Measurements from ENCODE around the gene SIDT2. TPM values are rescaled to one million over a fixed set of nuclear protein-coding genes. Genes with fewer than 3 reads are reported as not detected.
A peak's percentile ranks its signal among the peaks of the same experiment; 100 is the strongest.

Gene SIDT2
- total RNA-seq, 2 donors from 2014 or later: 25.0 to 43.9 TPM

DNA sequence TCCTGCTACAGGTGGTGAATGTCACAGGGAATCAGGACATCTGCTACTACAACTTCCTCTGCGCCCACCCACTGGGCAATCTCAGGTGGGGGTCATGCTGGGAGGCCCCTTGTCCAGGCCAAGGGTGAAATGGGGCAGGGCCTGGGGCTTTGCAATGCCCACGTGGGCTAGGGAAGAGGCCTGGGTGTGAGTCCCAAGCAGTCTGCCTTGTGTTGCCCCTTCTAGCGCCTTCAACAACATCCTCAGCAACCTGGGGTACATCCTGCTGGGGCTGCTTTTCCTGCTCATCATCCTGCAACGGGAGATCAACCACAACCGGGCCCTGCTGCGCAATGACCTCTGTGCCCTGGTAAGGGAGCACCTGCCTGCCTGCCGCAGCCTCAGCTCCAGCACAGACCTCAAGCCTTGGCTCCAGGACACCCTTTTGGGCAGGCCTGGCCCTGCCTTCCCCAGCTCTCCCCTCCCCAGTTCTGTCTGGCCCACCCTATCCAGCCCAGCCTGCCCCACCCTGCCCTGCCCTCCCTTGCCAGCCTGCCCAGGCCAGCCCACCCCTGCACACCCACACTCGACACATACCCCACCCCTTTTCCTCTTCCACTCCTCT, 11.5 kb downstream of the SIDT2 start:
- Mint-ChIP-seq H3K27ac (no peak overlapping the region), H3K36me3 (ENCODE audit: low read depth) (peaks cover 13% of the 10 kb centered on the region), H3K4me1 (peaks cover 5% of the 10 kb centered on the region), H3K4me3 (no peak overlapping the region), H3K9me3 (no peaks in the 10 kb centered on the region), H3K27me3 (no peaks in the 10 kb centered on the region)
- no peak for ATAC-seq (replicated peaks)

DNA sequence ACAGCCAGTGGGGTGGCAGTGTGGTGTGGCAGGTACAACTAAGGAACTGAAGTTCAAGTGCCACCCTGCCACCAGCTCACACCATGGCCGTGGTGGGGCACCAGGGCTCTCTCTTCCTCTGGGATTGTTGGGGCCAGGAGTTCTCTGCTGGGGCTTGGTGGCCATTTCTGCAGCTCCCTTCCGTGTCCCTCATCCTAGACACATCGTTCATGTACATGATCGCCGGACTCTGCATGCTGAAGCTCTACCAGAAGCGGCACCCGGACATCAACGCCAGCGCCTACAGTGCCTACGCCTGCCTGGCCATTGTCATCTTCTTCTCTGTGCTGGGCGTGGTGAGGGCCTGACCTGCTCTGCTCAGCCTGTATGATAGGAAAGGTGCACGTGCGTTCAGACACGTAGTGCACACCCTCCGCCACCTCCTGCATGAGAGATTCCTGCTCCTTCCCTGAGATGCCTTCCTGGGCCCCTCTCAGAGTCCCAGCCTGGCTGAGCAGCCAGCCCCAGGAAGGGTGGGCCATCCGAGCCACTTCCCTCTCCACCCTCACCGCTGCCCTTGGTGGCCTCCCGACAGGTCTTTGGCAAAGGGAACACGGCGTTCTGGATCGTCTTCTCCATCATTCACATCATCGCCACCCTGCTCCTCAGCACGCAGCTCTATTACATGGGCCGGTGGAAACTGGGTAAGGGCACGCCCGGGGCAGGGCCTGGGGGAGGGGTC, 13.3 kb downstream of the SIDT2 start:
- peaks cover 13% of the 10 kb centered on the region for H3K36me3 Mint-ChIP-seq (ENCODE audit: low read depth)
- no peak overlapping the region for H3K27ac Mint-ChIP-seq
- H3K9me3 Mint-ChIP-seq: no peaks in the 10 kb centered on the region
- H3K4me3 Mint-ChIP-seq: no peak overlapping the region
- no peak for ATAC-seq (replicated peaks)
- H3K4me1 Mint-ChIP-seq: peaks cover 5% of the 10 kb centered on the region
- H3K27me3 Mint-ChIP-seq: no peaks in the 10 kb centered on the region

DNA sequence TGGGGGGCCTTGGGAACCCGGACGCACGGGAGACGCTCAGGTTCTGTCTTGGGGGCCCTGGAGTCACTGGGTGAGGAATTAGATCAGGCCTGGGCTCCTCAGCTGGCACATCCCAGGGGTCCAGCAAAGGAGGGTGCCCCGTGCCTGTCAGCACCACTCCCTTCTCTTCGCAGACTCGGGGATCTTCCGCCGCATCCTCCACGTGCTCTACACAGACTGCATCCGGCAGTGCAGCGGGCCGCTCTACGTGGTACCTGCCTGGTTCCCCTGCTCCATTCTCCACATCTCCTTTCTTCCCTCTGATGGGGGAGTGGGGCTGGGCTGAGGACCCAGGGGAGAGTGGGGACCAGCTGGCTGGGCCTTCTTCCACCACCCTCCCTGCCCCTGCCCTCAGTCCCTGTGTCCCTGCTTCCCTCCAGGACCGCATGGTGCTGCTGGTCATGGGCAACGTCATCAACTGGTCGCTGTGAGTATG, 13.9 kb downstream of the SIDT2 start:
- Mint-ChIP-seq H3K27ac (no peak overlapping the region), H3K4me3 (no peak overlapping the region), H3K4me1 (peaks cover 5% of the 10 kb centered on the region), H3K36me3 (ENCODE audit: low read depth) (peaks cover 13% of the 10 kb centered on the region), H3K27me3 (no peaks in the 10 kb centered on the region), H3K9me3 (no peaks in the 10 kb centered on the region)
- ATAC-seq (replicated peaks): no peak

DNA sequence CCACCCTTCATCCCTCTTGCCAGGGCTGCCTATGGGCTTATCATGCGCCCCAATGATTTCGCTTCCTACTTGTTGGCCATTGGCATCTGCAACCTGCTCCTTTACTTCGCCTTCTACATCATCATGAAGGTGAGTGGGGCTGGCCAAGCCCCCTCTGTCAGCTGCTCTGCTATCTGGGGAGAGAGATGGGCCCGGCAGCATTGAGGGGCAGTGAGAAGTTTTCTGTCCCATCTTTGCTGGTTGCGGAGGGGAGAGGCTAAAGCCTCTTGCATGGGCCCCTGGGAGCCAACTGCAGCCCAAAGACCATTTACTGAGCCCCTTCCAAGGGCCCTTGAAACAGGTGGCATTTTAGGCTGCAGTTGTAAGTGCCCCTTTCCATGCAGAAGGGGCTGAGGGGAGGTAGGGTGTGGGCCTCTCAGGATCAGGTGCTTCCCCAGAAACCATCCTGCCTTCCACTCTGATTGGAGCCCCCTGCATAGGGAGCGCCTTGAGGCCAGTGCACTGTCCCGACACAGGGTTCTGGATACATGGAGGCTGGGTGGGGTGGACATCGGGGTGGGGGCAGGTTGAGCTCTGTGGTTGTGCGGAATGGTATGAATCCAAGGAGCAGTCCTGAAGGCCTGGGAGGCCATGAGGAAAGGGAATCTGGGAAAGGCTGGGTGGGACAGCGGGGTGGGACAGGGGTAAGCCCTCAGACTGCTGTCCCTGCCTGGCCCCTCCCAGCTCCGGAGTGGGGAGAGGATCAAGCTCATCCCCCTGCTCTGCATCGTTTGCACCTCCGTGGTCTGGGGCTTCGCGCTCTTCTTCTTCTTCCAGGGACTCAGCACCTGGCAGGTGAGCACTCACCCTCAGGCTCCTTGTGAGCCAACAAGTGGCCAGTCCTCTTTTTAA, 14.8 kb downstream of the SIDT2 start:
- H3K4me1 Mint-ChIP-seq: peaks cover 5% of the 10 kb centered on the region
- peaks cover 13% of the 10 kb centered on the region for H3K36me3 Mint-ChIP-seq (ENCODE audit: low read depth)
- H3K9me3 Mint-ChIP-seq: no peaks in the 10 kb centered on the region
- H3K27me3 Mint-ChIP-seq: no peaks in the 10 kb centered on the region
- no peak for ATAC-seq (replicated peaks)
- peak overlapping the region; percentile 61 for H3K27ac Mint-ChIP-seq
- H3K4me3 Mint-ChIP-seq: no peak overlapping the region

DNA sequence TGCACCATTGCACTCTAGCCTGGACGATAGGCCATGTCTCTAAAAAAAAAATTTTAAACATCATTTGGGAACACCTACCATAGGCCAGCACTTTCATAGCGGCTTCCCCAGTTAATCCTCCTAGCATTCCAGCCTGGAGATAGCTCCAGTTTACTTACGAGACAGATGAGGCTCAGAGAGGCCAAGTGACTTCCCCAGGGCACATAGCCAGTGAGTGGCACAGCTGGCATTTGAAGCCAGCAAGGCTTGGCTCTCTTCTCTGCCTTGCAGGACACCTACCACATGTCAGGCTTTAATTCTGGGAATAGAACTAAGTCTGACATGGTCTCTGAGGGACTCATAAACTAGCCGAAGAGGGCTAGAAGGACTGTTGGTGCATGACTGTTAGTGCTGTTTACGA, 15.7 kb downstream of the SIDT2 start:
- Mint-ChIP-seq H3K27ac (no peak overlapping the region), H3K4me3 (no peak overlapping the region), H3K9me3 (no peaks in the 10 kb centered on the region), H3K36me3 (ENCODE audit: low read depth) (peaks cover 13% of the 10 kb centered on the region), H3K27me3 (no peaks in the 10 kb centered on the region), H3K4me1 (peaks cover 5% of the 10 kb centered on the region)
- ATAC-seq (replicated peaks): no peak

DNA sequence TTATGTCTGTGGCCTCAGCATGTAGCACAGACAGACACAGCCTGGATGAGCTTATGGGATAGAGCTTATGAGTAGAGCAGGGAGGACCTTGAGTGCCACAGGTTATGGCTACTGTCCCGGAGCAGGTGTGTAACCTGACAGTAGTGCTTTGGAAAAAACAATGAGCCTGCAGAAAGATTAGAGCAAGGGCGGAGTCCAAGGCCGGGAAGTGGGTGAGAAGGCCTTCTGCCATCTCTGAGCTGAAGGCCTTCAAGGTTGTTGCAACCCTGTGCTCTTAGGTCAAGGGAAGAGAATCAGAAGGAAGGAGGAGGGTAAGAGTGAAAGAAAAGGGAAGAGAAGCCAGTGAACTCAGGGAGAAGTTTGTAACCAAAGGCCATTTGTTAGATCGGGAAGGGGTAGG, 16.7 kb downstream of the SIDT2 start:
- H3K27ac Mint-ChIP-seq: no peak overlapping the region
- H3K4me3 Mint-ChIP-seq: no peak overlapping the region

DNA sequence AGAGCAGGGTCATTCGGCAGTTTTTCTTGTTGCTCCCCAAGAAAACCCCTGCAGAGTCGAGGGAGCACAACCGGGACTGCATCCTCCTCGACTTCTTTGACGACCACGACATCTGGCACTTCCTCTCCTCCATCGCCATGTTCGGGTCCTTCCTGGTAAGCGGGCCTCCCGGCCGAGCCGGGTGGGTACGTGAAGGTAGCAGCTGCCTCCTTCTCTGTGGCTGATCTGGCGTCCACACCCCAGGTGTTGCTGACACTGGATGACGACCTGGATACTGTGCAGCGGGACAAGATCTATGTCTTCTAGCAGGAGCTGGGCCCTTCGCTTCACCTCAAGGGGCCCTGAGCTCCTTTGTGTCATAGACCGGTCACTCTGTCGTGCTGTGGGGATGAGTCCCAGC, 17.2 kb downstream of the SIDT2 start:
- ATAC-seq (replicated peaks): peak; percentile 3
- no peak overlapping the region for H3K27ac Mint-ChIP-seq
- H3K4me1 Mint-ChIP-seq: peaks cover 5% of the 10 kb centered on the region
- H3K27me3 Mint-ChIP-seq: no peaks in the 10 kb centered on the region
- H3K36me3 Mint-ChIP-seq (ENCODE audit: low read depth): peaks cover 13% of the 10 kb centered on the region
- H3K9me3 Mint-ChIP-seq: no peaks in the 10 kb centered on the region
- H3K4me3 Mint-ChIP-seq: no peak overlapping the region

More for the DNA sequence above, 16.7 kb downstream of the SIDT2 start:
- Mint-ChIP-seq H3K9me3 (no peaks in the 10 kb centered on the region), H3K36me3 (ENCODE audit: low read depth) (peaks cover 13% of the 10 kb centered on the region), H3K4me1 (peaks cover 5% of the 10 kb centered on the region), H3K27me3 (no peaks in the 10 kb centered on the region)
- ATAC-seq (replicated peaks): no peak

DNA sequence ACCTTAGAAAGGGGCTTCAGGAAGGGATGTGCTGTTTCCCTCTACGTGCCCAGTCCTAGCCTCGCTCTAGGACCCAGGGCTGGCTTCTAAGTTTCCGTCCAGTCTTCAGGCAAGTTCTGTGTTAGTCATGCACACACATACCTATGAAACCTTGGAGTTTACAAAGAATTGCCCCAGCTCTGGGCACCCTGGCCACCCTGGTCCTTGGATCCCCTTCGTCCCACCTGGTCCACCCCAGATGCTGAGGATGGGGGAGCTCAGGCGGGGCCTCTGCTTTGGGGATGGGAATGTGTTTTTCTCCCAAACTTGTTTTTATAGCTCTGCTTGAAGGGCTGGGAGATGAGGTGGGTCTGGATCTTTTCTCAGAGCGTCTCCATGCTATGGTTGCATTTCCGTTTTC, 18.5 kb downstream of the SIDT2 start:
- no peak for ATAC-seq (replicated peaks)
- H3K36me3 Mint-ChIP-seq (ENCODE audit: low read depth): peaks cover 11% of the 10 kb centered on the region
- H3K9me3 Mint-ChIP-seq: no peaks in the 10 kb centered on the region
- H3K4me3 Mint-ChIP-seq: no peak overlapping the region
- H3K4me1 Mint-ChIP-seq: peaks cover 5% of the 10 kb centered on the region
- no peak overlapping the region for H3K27ac Mint-ChIP-seq
- H3K27me3 Mint-ChIP-seq: no peaks in the 10 kb centered on the region

DNA sequence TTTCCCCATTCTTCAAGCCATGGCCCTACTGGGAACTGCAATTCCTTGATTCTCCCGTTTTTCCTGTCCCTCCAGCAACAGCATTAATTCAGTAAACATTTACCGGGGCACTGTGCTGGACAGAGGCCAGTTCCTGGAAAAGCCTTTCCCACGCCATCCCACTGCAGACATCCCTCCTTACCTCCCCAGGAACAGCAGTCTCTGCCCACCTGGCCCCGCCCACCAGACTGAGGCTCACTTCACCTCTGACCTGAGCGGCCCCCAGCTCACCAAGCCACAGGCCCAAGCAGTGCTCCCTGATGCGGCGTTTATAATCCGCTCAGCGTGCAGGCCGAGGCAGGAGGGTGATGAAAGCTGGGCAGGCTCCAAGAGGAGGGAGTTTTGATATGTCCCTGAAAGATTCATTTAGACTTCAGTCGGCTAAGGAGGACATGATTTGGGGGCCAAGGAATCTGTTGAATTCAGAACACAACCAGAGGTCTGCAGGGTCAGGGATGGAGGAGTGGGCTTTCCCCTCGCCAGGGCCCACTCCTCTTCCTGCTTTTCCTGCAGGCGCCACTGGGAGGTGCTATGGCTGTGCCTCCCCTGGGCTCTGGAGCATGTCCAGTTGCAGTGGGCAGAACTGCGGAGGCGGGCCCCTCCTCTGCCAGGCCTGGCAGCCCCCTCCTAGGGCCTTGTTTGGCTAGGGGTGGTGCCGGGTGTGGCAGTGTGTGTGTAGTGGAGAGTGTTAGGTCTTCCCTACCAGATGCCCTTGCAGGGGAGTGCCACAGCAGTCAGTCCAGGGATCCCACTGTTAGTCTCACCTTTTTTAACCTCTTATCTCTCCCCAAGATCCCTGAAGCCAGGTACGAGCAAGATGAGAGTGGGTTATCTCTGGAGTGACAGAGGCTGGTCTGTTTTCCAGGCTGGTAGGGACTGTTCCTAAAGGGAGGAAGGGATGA, 19.2 kb downstream of the SIDT2 start:
- Mint-ChIP-seq H3K4me1 (peaks cover 5% of the 10 kb centered on the region), H3K27ac (peak overlapping the region; percentile 43), H3K36me3 (ENCODE audit: low read depth) (peaks cover 7% of the 10 kb centered on the region), H3K27me3 (no peaks in the 10 kb centered on the region), H3K9me3 (no peaks in the 10 kb centered on the region), H3K4me3 (no peak overlapping the region)
- no peak for ATAC-seq (replicated peaks)

DNA sequence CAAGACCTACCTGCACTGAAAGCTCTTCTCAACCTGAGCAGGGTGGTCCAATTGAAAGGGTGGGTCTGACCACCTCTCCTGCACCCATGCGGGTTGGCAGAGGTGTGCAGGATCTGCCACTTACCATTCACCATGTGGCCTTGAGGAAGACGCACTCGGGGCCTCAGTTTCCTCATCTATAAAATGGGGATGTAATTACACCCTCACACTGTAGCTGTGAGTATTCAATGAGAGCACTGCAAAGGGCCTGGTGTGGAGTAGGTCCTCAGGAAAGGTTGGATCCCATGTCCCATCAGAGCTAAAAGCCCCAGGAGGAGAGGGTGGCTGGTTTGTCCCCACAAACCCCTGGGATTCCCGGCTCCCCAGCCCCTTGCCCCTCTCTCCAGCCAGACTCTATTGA, 20.1 kb downstream of the SIDT2 start:
- no peak for ATAC-seq (replicated peaks)

DNA sequence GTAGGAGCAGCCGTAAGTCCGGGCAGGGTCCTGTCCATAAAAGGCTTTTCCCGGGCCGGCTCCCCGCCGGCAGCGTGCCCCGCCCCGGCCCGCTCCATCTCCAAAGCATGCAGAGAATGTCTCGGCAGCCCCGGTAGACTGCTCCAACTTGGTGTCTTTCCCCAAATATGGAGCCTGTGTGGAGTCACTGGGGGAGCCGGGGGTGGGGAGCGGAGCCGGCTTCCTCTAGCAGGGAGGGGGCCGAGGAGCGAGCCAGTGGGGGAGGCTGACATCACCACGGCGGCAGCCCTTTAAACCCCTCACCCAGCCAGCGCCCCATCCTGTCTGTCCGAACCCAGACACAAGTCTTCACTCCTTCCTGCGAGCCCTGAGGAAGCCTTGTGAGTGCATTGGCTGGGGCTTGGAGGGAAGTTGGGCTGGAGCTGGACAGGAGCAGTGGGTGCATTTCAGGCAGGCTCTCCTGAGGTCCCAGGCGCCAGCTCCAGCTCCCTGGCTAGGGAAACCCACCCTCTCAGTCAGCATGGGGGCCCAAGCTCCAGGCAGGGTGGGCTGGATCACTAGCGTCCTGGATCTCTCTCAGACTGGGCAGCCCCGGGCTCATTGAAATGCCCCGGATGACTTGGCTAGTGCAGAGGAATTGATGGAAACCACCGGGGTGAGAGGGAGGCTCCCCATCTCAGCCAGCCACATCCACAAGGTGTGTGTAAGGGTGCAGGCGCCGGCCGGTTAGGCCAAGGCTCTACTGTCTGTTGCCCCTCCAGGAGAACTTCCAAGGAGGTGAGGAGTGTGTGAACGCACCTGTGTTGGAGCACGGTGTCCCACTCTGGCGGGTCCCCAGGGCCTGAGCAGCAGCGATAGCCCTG, 20.7 kb downstream of the SIDT2 start, which contains the start of gene TAGLN:
Gene TAGLN (plus strand): TSS at position 318 of the 863 bp plus-strand sequence. CDS start 3,644 bp downstream, outside the sequence.
- no peaks in the 10 kb centered on the region for H3K4me1 Mint-ChIP-seq
- no peaks in the 10 kb centered on the region for H3K27me3 Mint-ChIP-seq
- peak within 1 kb of the TSS; percentile 38 for H3K27ac Mint-ChIP-seq
- H3K9me3 Mint-ChIP-seq: no peaks in the 10 kb centered on the region
- no peak for ATAC-seq (replicated peaks)
- peaks cover 15% of the 10 kb centered on the region for H3K36me3 Mint-ChIP-seq (ENCODE audit: low read depth)
- H3K4me3 Mint-ChIP-seq: no peak within 1 kb of the TSS

More for the DNA sequence above, 20.1 kb downstream of the SIDT2 start:
- no peaks in the 10 kb centered on the region for H3K4me1 Mint-ChIP-seq
- H3K4me3 Mint-ChIP-seq: no peak overlapping the region
- peaks cover 8% of the 10 kb centered on the region for H3K36me3 Mint-ChIP-seq (ENCODE audit: low read depth)
- no peaks in the 10 kb centered on the region for H3K27me3 Mint-ChIP-seq
- H3K27ac Mint-ChIP-seq: no peak overlapping the region
- no peaks in the 10 kb centered on the region for H3K9me3 Mint-ChIP-seq

DNA sequence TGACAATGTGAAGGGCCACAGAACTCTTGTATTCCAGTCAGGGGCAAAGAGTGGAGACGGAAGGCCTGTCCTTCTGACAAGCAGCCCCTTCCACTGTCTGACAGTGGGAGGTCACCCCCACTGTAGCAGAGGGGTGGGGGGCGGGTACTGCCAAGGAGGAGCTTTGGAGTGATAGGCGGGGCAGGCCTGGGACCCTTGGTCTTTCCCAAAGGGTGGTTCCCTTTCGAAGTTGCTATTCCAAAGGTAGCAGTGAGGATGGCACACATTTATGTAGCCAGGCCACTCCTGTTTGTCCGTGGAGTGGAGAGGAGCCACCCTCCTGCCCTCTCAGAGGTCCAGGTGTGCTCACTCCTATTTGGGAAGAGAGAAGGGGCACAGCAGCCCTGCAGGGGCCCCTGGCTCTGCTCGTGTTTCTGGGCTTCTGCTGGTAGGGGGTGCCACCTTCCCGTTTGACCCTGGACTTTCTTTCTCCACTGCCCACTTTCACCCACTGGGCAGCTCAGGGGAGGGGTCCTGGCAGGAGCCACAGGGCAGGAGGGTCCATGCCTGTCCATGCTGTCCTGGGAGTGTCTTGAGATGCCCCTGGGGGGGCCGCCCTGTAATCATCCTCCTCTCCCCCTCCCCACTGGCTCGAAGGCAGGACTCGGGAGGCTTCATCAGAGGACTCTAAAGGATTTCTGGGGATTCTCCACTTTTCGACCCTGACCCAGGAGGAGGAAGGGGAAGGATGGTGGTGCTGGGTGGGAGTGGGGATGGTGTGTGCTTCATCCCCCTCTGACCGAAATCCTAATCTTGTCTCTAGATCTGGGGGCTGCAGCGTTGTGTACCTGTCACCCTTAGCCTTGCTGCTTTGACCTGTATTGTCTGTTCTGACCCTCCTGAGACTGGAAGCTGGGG, 21.6 kb downstream of the SIDT2 start:
- H3K36me3 Mint-ChIP-seq (ENCODE audit: low read depth): peaks cover 24% of the 10 kb centered on the region
- H3K4me3 Mint-ChIP-seq: no peak overlapping the region
- peak overlapping the region; percentile 45 for H3K27ac Mint-ChIP-seq
- no peak for ATAC-seq (replicated peaks)
- no peaks in the 10 kb centered on the region for H3K4me1 Mint-ChIP-seq
- H3K9me3 Mint-ChIP-seq: no peaks in the 10 kb centered on the region
- no peaks in the 10 kb centered on the region for H3K27me3 Mint-ChIP-seq

All from activated T-helper 17 cell treated with anti-CD3 and anti-CD28 coated beads, Interleukin-2, amount 50 U/mL, for 72 hours (primary cell).